Cortex of kidney (tissue), 1 donor: ENCODE measurements around the gene STK25.
"Not testable (repeated sequence)": the region's sequence is repeated elsewhere in the genome, so short reads cannot be mapped to it uniquely, and the experiment has no call there.

Experiments
- DNase-seq: peaks from one replicate; lab custom pipeline; 2025; lab: John Stamatoyannopoulos, UW

STK25 gene

DNA sequence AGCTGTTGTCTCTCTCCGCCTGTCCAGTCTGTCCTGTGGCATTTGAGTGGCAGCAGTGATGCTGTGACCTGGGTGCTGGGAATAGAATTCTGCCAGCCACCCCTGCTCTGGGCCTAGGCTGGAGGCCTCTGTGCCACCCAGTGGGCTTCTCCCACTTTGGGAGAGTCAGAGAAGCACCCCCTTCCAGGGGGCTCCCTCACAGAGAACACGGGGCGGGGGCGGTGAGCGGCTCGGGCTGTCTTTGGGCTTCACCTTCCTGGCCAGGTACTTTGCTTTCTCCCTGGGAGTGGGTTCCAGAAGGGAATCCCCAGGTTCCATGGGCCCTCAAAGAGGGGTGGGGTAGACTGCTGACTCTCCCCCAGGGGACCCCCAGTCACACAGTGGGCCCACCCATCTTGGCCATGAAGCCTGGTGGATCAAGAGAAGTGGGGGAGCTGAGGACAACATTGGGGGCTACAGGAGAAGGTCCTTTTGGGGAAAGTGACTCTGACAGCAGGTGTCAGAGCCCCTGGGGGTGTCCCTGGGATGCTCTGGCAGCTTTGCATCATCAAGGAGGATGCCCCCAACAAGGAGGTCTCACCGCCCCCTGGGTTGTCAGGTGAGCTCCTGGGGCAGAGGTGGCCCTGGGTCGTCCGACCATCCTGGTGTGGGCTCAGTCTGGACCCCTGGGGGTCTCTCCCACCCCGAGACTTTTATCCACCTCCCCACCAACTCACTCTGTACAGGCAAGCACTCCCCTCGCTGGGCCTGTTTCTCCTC, 31.4 kb upstream of the STK25 start:
- no peak for DNase-seq

DNA sequence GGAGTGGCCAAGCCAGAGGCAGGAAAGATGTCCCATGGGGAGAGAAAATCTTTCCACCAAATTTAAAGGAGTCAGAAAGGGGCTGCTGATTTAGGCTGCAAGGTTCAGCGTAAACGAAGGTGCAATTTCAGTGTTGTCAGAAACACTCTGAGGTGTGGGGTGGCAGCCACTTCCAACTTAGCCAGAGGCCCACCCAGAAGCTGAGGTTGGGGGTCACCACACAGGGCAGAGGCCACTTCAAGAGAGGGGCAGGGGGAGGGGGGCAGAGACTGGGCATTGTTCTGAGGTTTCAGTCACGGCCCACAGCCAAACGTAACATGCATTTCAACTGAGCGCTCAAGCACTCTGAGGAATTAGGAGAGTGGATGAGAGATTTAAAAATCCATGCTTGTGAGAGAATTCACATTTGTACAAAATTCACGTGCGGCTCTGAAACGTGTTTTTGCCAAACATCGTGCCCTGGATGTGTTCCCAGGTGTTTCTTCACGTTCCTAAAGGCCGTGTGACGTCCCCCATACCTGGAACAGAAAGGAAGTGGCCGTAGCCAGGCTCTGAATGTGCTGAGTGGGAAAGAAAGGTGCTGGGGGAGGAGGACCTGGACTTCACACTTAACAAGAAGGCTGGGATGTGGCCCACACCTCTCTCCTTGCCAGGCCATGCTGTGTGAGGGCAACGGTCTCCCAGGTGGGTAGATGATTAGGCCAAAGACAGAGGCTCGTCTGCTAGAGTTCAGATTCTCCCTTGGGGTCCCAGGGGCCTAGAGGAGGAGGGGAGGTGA, 30.6 kb upstream of the STK25 start:
- DNase-seq, result no peak

DNA sequence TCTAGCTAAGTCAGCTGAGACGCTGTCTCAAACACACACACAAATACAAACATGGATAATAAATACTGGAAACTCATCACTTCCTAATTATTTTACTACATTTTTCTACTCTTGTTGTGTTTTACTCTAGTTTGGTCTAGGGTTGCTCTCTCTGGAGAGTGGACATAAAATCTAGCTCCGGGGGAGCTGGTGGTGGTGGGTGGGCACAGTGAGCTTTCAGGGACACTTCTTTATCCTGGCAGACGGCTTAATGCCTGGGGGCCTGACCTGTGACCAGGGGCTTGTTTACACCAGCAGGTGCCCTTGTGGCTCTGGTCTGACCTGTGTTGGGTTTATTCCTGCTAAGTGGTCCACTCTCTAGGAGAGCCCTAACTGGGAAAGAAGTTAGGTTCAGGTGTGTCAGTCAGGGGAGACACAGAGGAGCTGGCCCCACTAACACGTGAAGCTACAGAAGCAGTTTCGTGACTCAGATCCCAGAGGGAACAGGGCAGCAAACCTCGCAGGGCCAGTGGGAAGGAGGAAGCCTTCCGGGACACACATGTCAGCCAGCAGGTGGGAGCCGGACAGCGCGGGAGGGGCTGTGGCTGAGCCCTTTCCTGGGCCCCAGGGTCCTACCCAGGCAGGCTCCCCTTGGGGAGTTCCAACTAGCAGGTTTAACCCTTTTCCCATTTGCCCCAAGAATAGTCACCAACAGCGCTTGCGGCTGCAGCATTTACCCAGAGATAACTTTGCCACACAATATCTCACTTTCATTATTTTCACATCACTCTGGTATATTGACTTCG, 27.7 kb upstream of the STK25 start:
- DNase-seq, result no peak

DNA sequence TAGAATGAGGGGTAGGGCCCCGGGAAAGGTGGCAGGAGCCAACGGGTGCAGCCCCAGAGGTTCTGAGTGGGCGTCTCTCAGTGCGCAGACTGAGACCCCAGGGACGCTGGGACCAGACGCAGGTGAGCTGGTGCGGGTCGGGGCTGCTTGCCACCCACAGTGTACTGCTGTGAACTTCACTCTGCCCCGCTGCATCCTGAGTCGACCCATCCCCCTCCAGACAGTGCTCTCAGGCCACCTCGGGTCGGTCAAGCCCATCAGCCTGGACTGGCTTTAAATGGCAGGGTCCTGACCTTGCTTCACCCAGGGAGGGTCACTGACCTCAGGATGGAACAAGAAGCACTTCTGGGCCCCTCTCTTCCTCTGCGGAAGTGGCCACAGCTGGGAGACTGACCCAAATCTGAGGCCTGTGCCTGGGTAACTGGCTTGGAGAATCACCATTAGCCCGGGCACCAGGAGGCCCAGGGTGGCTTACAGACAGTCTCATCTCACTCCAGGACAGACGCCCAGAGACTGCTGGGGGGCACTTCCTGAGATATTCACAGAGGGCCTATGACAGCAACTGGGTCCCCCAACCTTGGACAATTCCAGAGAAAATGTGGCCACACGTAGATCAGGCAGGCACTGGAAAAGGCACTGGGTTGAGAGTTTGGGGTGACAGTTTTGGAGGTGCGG, 26.5 kb upstream of the STK25 start:
- DNase-seq, result no peak

DNA sequence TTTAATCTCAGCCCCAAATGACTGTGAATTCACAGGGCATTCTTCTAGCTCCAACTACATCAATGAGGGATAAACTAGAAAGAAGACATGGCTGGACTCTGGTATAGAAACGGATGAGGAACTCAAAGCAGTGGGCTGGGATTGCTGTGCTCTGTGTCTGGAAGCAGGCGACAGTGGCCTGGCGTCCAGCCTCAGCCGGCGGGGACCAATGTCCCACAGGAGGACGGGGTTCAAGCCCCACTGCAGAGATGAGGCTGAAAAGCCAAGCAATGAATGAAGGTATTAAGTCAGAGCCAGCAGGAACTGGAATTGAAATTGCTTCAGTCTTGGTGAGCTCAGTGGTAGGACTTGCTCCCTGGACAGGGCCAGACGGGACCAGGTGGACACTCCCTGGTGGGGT, 25.9 kb upstream of the STK25 start:
- no peak for DNase-seq

DNA sequence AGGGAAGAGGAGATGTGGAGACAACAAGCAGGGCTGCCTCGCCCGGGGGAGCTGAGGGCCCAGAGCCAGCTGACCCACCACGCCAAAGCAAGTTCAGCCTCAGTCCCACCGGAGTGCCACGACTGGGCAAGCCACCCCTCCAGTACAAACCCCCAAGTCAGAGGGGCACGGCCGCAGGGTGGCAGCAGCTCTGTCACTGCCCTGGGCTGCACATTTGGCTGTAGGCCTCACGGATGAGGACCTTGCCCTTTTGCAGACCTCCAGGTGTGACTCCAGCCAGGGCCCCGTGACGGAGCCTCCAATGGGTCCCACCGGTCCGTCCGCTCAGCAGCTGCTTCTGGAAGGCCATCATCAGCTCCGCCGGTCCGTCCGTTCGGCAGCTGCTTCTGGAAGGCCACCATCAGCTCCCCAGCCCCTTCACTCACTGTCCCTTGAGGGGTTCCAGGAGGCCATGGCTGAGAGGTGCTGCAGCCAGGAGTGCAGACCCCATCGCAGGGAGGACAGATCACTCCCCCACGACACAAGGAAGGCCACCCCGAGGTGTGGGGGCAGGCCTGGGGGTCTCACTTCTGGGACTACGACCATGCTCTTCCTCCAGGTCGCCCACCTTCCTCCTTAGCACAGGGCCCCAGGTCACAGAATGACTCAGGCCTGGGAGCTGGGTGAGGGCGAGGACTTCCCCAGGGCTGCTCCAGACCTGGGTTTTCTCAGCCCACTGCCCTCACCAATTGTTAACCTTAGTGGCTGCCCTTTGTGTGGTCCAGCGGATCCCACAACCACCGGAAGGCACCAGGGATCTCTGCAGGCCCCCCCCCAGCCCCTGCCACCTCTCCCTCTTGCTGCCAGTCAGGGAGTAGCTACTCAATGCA, 24.6 kb upstream of the STK25 start:
- DNase-seq, result no peak

DNA sequence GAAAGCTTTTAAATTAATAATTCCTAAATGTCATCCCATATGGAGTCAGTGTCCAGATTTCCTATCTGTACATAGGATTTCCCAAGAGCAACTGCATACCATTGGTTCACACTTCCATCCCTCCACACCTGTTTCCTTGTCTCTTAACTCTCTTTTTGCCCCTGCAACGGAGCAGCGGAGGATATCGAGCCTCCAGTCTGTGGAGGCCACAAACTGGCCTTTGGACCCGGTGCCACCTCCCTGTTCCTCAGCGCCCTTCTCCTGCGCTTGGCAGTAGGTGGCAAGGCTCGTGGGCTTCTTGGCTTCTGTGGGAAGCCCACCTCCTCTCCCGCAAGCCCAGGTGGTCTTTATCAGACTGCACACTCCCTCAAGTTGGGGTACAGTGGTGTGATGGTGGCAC, 23.8 kb upstream of the STK25 start:
- DNase-seq, result no peak

DNA sequence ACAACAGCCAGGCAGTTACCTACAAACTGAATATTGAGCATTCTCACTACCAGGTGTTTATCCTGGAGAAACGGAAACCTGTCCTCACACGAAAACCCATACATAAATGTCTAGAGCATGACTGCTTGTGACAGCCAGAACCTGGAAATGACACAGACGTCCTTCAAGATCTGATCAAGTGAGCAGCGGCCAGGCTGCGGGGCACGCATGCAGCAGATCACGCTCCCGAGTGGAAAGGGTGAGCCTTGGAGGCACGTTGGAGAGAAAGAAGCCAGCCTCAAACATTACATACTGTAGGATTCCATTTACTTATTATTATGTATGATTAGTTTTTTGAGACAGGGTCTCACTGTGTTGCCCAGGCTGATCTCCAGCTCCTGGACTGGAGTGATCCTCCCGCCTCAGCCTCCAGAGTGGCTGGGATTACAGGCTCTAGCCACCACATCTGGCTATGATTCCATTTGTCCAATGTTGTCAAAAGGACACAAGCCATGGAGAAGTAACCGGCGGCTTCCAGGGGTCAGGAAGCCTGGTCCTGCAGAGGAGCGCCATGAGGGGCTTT, 22.9 kb upstream of the STK25 start:
- no peak for DNase-seq

DNA sequence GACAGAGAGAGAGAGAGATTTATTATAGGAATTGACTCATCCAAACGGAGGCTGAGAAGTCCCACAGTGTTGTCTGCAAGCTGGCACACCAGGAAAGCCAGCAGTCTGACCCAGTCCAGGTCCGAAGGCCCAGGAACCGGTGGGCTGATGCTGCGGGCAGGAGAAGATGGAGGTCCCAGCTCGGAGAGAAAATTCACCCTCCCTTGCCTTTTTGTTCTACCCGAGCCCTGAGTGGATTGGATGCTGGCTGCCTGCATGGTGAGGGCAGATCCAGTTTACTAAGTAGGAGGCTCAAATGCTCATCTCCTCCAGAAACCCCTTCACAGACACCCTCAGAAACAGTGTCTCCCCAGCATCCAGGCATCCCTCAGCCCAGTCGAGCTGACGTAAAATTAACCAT, 22.2 kb upstream of the STK25 start:
- no peak for DNase-seq

DNA sequence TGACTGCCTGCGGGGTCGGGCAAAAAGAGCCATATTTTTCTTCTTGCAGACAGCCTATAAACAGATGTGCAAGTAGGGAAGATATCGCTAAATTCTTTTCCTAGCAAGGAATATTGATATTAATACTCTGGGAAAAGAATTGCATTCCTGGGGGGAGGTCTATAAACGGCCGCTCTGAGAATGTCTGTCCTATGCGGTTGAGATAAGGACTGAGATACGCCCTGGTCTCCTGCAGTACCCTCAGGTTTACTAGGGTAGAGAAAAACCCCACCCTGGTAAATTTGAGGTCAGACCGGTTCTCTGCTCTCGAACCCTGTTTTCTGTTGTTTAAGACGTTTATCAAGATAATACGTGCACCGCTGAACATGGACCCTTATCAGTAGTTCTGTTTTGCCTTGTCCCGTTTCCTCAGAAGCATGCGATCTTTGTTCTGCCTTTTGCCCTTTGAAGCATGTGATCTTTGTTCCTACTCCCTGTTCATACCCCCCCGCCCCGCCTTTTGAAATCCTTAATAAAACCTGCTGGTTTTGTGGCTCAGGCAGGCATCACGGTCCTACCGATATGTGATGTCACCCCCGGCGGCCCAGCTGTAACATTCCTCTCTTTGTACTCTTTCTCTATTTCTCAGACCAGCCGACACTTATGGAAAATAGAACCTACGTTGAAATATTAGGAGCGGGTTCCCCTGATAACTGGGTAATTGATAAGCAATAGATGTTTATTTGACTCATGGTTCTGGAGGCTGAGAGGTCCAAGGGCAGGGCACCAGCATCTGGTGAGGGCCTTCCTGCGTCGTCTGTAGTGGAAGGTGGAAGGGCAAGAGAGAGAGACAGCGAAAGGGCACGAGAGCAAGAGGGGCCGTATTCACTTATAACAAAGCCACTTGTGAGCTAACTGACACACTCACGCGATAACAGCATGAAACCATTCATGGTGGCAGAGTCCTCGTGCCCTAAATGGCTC, 17.7 kb upstream of the STK25 start:
- not testable (repeated sequence) for DNase-seq

DNA sequence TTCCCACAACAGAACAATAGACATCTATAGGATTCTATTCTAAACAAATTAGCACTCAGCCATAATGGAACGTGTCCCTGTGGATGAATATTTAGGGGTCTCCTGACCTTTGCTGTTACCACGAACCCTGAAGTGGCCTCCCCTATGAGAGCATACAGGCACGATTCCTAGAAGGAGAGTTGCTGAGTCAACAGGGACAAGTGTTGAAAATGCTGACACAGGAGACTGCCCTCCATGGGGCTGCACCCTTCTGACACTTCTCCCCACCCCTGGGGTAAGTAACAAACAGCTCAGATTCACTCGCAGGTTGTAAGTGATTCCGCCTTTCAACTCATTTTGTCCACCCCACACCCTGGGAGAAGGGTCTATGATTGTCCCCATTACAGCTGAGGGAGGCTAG, 14.1 kb upstream of the STK25 start:
- no peak for DNase-seq

DNA sequence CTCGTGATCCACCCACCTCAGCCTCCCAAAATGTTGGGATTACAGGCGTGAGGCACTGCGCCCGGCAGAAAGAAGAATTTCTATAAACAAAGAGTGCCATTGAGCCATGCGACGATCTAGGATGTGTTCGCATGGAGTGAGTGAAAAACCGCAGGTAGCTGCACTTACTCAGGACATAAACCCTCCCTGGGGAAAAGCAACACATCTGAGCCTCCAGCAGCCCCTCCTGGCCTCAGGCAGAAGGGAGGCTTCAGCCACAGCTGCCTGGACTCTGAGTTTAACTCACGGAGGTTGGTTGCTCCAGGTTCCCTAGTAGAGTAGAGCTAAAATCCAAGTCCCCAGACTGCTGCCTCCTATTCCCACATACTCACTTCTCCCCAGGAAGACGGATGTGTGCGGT, 11.3 kb upstream of the STK25 start:
- DNase-seq, result no peak

DNA sequence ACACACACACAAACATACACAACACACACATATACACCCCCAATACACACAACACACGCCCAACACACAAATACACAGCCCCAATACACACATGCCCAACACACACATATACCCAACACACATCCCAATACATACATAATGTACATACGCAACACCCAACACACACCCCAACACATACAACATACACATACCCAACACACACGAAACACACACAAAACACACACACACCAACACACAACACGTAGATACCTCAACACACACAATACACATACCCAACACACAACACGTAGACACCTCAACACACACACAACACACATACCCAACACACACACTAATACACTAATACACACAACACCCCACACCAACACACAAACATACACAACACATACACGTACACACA, 8.9 kb upstream of the STK25 start:
- DNase-seq, result no peak

DNA sequence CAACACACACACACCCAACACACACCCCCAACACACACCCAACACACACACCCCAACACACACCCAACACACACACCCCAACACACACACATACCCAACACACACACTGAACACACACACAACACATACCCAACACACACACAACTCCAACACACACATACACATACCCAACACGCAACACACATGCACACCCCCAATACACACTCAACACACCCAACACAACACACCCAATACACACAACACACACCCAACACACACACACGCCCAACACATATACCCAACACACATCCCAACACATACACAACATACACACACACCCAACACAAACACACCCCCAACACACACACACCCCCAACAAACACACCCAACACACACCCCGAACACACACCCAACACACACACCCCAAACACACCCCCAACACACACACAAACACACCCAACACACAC, 8.2 kb upstream of the STK25 start:
- DNase-seq, result no peak

DNA sequence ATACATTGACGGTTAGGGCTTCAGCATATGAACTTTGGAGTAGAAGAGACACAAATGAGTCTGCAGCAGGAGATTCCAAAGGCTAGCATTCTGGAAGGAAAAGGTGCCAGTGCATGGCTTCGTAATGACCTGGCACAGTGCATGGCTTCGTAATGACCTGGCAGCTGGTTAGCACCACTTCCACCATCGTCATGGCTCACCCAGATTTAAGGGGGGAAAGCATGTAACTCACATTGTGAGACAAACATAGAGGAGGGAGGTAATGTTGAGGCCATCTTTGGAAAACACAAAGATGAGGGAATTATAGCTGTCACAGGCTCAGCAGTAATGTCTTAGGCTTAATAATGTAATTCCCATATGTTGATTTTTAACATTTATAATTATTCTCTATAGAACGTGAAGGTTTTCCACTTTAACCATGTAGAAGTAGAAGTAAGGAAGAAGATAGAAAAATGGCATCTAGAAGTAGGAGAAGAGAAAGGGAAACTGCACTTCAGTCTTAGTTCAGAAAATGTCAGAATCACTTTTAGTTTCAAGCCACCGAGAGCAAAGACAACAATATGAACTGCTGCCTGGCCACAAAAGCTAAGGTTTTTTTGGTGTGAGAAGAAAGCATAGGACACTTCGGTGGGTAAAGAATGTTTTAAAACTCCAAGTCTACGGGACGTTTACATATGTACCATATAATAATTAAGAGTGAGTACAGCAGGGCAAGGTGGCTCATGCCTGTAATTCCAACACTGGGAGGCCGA, 6.8 kb upstream of the STK25 start:
- DNase-seq, result no peak

DNA sequence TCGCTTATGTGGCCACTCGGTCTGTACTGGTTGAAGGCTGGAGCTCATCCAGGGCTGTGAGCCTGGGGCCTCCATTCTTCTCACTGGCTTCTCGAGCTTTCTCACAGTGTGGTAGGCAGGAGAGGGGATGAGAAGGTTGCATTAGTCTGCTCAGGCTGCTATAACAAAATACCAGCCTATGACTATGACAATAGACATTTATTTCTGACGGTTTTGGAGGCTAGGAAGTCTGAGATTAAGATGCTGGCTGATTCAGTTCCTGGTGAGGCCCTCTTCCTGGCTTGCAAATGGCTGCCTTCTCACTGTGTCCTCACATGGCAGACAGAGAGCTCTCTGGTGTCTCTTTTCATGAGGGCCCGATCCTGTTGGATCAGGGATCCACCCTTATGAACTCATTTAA, 6.2 kb upstream of the STK25 start:
- no peak for DNase-seq

DNA sequence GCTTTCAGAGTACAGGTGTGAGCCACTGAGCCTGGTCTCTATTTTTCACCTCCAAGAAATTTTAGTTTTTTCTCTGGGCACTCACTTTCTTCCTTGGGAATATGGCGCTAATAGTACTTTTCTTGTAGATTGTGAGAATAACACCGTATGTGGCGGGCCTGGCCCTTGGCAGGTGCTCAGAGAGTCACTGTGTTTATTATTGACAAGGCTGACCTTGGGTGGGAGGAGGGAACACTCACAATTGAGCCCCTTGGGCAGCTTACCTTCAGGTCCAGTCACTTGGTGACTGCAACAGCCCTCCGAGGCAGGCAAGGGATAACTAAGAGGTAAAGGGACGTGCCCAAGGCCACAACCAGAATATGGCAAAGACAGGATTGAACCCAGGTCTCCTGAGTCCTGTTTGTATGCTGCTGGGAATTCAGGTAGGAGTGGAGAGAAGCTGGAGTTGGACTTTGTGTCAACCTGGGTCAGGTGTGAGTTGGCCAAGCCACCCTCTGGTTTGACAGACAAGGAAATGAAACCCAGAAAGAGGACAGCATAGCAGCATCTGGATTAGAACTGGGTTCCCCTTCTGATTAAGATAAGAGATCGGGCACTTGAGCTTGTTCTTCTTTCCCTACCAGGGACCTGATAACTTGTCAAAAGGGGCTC, 2.8 kb upstream of the STK25 start:
- no peak for DNase-seq

DNA sequence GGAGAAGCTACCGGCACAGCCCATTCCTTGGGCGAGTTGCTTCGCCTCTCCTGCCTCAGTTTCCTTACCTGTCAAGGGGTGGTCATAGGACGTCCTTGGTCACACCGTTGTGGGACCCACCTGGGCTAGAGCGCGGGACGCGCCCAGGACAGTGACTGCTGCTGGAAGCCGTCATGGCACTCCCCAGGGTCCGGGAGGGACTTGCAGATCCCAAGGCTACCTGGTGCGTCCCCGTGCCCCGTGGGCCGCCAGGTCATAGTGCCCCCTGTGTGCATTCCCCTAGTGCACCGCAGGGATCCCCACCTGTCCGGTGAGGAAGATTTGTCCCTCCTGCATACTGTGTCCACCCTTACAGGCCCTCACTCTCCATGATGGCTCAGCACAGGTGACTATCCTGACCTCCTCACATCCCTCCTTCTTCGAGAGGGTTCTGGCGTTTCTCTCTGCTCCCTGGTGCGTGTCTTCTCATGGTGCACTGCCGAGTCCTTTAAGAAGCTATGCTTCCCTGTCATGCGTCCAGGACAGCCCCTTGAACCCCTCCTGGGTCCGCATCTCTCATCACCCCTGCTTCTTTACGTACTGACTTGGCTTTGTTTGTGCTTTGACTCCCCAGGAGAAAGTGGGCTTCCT, 886 bp upstream of the STK25 start:
- DNase-seq, result no peak
